Lung (tissue), 12 donors: Measurements from ENCODE around the gene RNF166. TPM values are rescaled to one million over a fixed set of nuclear protein-coding genes. Genes with fewer than 3 reads are reported as not detected.

Experiments
- ATAC-seq: fragments of 200-7000 bp; cut with Tn5 transposase; one replicate; pipeline ENCODE4 v1.9.1; 2020; ENCODE audit warnings: moderate number of reproducible peaks; ENCODE audit not compliant: insufficient read depth, low FRiP score
- DNase-seq, 3 donors: peaks; one replicate each; pipeline ENCODE4 v3.0.0-alpha.2; 2013 to 2017
- H3K27ac ChIP-seq, 2 donors: one replicate each; pipeline ENCODE4 v1.5.1; 2013; ENCODE audit warnings: mild to moderate bottlenecking in 2 of 2, moderate library complexity in 2 of 2, control low read depth in 1 of 2, inconsistent platforms in 1 of 2, low read depth in 1 of 2, low read length in 1 of 2
- H3K27me3 ChIP-seq, 3 donors: one replicate each; pipeline ENCODE4 v1.5.1; 2013; ENCODE audit warnings: low read length in 2 of 3; ENCODE audit not compliant: control insufficient read depth in 3 of 3, insufficient read depth in 3 of 3
- H3K36me3 ChIP-seq, 4 donors: one replicate each; pipeline ENCODE4 v1.5.1; 2013; ENCODE audit warnings: low read length in 4 of 4, mild to moderate bottlenecking in 1 of 4, moderate library complexity in 1 of 4; ENCODE audit not compliant: control insufficient read depth in 4 of 4, insufficient read depth in 4 of 4
- H3K4me1 ChIP-seq, 5 donors: one replicate each; pipeline ENCODE4 v1.5.1; 2013; ENCODE audit warnings: low read length in 5 of 5, mild to moderate bottlenecking in 2 of 5, moderate library complexity in 1 of 5; ENCODE audit not compliant: control insufficient read depth in 5 of 5, insufficient read depth in 5 of 5
- H3K4me3 ChIP-seq: one replicate; pipeline ENCODE4 v1.5.1; 2013; ENCODE audit warnings: mild to moderate bottlenecking, control low read depth, moderate library complexity
- H3K9ac ChIP-seq, 2 donors: one replicate each; pipeline ENCODE4 v1.5.1; 2013; ENCODE audit warnings: low read length in 2 of 2, control low read depth in 1 of 2; ENCODE audit not compliant: insufficient read depth in 1 of 2
- H3K9me3 ChIP-seq, 4 donors: one replicate each; pipeline ENCODE4 v1.5.1; 2013; ENCODE audit warnings: low read length in 3 of 4, mild to moderate bottlenecking in 1 of 4, moderate library complexity in 1 of 4; ENCODE audit not compliant: control insufficient read depth in 4 of 4, insufficient read depth in 3 of 4
- WGBS, 2 donors: extraction: QIAGEN DNeasy Blood & Tissue Kit; methylation state at CpG; one replicate each; pipeline ENCODE4 v1.1.7; 2013; 5-methylcytosine and 5-hydroxymethylcytosine counted together
- polyA plus RNA-seq, 2 donors: library from polyadenylated mRNA; stranded (reverse); fragments of 200-250 nt; gene quantifications; one replicate each; pipeline ENCODE4 v1.2.1, GENCODE V29; 2013
- total RNA-seq, 2 donors: library from RNA; depleted of rRNA in 1 of 2; stranded (reverse); fragments of >200 nt in 1 of 2; gene quantifications; one replicate each; pipeline ENCODE4 v1.2.1, GENCODE V29; 2014 to 2021
- TF ChIP-seq, protein P1 (sequence below): IDR thresholded peaks from 2 replicates; pipeline ENCODE4 v1.5.1; 2012; ENCODE audit warnings: mild to moderate bottlenecking; ENCODE audit errors: control extremely low read depth, extremely low read depth
- donor health status: control.
- donor health status: control.
- donor health status: Bipolar disorder and iron deficiency.
- donor health status: healthy.
- donor health status: DM: yes; HTN: yes; CAD: no.

The RNF166 gene
- total and polyA plus RNA-seq, 4 donors: 15.2 to 51.6 (median 44.1) TPM

DNA sequence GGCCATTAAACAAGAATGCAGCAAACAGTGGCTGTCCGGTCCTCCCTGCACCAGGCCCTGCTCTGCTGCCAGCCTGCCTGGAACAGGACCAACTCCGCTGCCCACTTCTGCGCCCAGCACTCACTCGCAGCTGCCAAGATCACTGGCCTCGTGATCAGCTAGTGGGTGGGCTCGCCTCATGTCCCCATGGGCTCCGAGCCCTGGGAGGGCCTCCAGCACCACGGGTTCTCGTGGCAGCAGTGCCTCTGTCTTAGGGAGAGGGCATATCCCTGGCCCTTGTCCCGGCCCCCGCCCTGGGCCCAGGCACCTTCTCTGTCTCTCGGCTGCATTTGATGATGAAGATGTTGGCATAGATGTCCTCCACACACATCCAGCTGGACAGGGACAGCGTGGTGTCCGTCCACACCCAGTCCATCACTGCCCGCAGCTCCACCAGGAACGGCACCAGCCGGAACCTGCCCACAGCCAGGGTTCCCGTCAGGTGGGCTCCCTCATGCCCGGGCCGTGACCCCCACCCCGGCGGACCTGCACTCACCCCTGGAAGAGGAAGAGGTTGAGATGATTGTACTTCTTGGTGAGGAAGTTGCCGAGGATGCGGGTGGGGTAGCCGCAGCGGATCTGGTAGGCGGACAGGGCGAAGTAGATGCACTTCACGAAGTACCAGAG, 13.2 kb upstream of the RNF166 start:
- WGBS, 2 donors: 90 to 91% methylated on average over 28 to 29 of the region's 29 CpGs
- H3K9me3 ChIP-seq: peaks cover 0 to 2% (median 0%) of the 10 kb centered on the region in 4 donors

DNA sequence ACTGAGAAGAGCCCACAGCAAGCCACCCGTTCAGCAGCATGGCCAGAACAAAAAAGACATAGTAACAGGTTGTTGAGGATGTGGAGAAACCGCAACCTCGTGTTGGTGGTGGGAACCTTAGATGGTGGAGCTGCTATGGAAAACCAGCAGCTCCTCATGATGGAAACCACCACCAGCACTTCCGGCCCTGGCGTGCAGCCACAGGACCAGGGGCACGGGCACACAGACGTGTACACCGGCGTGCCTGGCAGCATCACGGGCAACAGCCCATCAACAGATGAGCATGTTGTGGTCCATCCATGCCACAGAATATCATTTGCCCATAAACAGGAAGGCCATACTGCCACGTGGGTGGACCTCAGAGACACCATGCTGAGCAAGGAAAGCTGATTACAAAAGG, 12.0 kb upstream of the RNF166 start:
- Histone ChIP-seq H3K4me1 (no peaks in the 10 kb centered on the region), H3K4me3 (no peak overlapping the region), H3K36me3 (peaks cover 2 to 94% (median 29%) of the 10 kb centered on the region in 4 donors), H3K9ac (no peak overlapping the region), H3K27me3 (no peaks in the 10 kb centered on the region), H3K27ac (no peak overlapping the region), H3K9me3 (peaks cover 0 to 2% (median 0%) of the 10 kb centered on the region in 4 donors)
- ATAC-seq (no peak), DNase-seq (no peak)
- TF ChIP-seq, protein P1, sequence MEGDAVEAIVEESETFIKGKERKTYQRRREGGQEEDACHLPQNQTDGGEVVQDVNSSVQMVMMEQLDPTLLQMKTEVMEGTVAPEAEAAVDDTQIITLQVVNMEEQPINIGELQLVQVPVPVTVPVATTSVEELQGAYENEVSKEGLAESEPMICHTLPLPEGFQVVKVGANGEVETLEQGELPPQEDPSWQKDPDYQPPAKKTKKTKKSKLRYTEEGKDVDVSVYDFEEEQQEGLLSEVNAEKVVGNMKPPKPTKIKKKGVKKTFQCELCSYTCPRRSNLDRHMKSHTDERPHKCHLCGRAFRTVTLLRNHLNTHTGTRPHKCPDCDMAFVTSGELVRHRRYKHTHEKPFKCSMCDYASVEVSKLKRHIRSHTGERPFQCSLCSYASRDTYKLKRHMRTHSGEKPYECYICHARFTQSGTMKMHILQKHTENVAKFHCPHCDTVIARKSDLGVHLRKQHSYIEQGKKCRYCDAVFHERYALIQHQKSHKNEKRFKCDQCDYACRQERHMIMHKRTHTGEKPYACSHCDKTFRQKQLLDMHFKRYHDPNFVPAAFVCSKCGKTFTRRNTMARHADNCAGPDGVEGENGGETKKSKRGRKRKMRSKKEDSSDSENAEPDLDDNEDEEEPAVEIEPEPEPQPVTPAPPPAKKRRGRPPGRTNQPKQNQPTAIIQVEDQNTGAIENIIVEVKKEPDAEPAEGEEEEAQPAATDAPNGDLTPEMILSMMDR: no peak
- WGBS, 2 donors: 91% methylated on average over 11 of the region's 11 CpGs

More for the DNA sequence above, 13.2 kb upstream of the RNF166 start:
- H3K4me3 ChIP-seq: no peak overlapping the region
- no peak overlapping the region for H3K27ac ChIP-seq
- no peak for DNase-seq
- H3K27me3 ChIP-seq: no peaks in the 10 kb centered on the region
- H3K36me3 ChIP-seq: peaks cover 2 to 92% (median 24%) of the 10 kb centered on the region in 4 donors
- H3K9ac ChIP-seq: no peak overlapping the region
- no peaks in the 10 kb centered on the region for H3K4me1 ChIP-seq
- TF ChIP-seq, protein P1: no peak
- no peak for ATAC-seq

DNA sequence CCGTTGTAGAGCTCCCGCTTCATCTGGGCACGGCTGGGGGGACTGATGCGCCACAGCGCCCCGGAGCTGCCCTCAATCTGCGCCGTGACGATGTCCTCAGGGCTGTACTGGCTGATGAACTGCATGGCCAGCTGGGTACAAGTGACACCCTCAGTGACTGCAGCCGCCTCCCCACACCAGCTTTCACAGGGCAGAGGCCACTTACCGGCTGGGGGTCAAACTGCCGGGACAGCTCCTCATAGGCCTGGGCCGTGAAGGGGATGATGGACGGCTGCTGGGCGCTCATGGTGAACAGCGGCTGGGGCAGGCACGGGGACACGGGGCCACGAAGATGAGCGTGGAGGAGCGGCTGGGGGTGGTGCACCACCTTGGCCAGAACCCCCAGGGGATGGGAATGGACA, 10.4 kb upstream of the RNF166 start:
- no peak for ATAC-seq
- Histone ChIP-seq H3K9ac (no peak overlapping the region), H3K9me3 (no peaks in the 10 kb centered on the region), H3K4me1 (no peaks in the 10 kb centered on the region), H3K36me3 (peaks cover 2 to 80% (median 26%) of the 10 kb centered on the region in 4 donors), H3K27ac (no peak overlapping the region), H3K27me3 (no peaks in the 10 kb centered on the region), H3K4me3 (no peak overlapping the region)
- no peak for DNase-seq
- WGBS, 2 donors: 96% methylated on average over 21 of the region's 21 CpGs
- TF ChIP-seq, protein P1: no peak
